Embryonic facial prominence (tissue), 1 donor: ENCODE data around the gene MRC1.

Experiments used
- DNase-seq: peaks from one replicate; pipeline ENCODE4 v3.0.0-alpha.2; 2016; ENCODE audit errors: extremely low spot score

The MRC1 gene

DNA sequence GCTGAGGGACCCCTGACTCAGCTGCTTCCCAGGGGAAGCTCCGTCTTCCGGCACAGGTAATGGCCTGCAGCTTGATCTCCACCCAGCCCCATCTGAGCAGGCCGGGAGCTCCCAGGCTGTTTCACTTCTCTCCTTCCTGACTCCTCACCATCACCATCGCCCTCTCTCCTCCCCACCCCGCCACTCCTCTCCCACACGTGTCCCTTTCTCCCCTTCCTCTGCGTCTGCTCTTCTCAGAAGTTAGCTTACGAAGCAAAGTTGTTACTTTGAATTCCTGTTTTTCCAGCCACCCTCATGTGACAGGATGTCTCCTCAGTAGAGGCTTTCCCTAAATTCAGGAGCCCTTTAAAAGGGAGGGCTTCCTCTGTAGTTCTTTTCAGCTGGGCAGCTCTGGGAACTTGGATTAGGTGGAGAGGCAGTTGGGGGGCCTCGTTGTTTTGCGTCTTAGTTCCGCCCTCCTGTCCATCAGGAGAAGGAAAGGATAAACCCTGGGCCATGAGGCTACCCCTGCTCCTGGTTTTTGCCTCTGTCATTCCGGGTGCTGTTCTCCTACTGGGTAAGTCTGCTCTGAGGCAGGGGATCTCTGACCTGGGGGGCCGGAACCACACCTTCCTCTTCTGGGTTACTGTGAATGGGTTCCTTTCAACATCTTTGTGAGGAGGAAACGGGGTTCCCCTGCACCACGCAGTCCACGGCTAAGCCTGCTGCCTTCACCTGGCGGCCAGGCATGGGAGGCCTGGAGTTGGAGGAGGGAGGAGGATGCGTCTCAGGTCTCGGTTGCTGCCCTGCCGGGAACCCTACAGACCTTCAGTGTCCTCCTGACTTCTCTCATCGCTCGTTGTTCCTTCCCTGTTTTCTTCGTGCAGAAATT lies at the start of gene MRC1:
MRC1 (plus strand) TSS at position 378 of the 871 bp plus-strand sequence; CDS start at position 496, 118 bp downstream.
- no peak for DNase-seq

DNA sequence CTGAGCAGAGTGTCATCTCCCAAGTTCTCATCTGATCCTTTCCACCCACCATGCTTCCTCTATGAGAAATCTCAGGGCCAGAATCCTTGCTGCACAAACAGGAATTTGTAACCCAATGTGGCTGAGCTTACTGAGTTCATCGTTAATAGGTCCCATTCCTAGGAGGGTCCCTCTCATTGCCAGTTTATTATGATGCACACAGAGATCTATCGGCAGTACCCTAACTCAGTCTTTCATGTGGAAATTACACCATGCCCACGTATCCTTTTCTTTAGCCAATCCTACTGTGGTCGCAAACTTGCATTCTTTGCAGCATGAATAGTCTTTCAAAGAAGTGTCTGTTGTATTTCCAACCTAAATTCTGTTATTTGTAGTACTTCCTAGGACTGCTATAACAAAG lies 45.0 kb upstream of the MRC1 start:
- no peak for DNase-seq

DNA sequence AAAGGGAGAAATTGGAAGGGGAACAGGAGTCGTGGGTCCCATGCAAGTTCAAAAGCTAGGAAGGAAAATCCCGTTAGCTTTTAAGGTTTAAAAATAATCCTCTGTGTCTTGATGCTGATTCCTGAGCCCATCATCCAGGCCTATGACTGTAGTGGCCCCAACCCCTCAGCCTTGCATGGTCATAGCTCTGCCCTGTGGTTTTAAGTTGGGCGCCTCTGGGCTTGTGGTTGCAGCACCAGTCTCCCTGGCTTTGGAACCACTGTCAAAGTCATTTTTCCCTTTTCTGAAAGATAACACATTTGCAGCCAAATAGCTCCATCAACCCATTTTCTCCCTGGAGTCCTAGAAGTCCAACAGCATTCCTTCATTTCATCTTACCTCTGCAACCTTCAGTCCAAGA lies 43.5 kb upstream of the MRC1 start:
- no peak for DNase-seq

DNA sequence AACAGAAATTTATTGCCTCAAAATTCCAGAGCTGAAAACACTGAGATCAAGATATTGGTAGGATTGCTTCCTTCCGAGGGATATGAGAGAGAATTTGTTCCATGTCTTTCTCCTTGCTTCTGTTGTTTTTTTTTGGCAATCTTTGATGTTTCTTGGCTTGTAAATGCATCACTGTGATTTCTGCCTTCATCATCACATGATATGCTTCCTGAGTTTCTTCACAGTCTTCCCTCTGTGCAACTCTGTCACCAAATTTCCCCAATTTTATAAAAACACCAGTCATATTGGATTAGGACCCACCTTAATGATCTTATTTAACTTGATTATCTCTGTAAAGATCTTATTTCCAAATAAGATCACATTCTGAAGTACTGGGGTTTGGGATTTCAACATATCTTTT lies 42.4 kb upstream of the MRC1 start:
- no peak for DNase-seq

DNA sequence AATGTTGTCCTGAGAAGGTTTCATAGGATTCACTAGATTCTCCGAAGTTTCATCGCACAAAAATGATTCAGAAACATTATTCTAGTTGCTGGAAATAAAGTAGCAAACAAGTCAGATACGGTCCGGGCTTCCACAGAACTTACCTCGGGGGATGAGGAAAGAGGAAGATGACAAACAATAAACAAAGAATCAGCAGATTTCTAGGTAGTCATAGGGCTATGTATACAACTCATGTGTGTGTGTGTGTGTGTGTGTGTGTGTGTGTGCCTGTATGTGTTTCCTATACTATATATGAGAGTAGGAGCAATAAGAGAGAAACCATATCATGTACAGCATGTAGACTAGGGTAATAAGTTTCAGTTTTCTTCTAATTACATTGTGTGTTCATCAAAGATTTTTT lies 40.7 kb upstream of the MRC1 start:
- DNase-seq = no peak

DNA sequence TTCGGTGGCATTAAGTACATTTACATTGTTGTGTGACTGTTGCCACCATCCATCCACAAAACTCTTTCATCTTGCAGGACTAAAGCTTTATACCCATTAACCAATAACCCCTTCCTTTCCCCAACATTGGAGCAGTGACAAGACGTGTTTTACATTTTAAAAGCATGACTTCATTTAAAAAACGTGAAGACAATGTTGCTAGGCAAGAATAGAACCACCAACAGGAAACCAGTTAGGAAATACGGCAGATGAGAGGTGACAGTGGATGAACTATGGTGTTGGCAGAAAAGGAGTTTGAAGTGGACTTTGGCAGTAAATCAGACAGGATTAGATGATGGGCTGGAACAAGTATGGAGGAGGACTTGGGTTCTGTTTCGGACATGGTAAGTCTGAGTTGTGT lies 40.2 kb upstream of the MRC1 start:
- no peak for DNase-seq

DNA sequence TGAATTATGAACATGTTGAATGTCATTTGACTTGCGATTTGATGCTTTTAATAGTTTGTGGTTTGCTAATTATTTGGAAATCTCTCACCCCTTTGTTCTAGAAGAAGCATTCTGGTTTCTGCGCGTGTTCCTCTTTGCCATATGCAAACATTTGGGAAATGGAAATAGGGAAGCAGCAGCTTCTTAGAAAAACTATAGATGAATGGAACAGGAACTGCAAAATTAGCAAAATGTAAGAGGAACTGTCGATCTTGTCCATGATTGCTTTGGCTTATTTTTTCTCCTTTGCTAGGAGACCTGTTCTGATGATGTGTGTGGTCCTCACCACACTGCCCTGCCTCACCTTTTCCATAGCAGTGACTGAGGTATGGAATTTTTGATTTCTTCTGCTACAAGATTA lies 38.1 kb upstream of the MRC1 start:
- no peak for DNase-seq

DNA sequence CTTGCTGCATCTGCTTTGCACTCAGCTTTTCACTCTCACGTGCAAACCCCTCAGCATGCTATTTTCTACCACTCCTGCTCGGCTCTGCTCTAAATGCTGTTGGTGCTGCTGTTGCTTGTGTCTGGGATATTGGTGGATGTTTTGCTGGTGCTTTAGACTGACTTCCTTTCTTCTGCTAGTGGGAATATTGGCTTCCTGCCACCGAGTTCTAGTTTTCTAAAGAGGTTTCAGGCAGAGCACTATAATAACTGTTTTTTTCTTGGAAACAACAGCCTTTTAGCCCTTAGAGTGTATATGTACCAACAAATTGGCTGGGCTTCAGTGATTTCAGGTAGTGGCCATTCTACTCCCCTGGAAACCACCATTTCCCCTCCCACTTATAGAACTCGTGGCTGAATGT lies 29.4 kb upstream of the MRC1 start:
- no peak for DNase-seq

DNA sequence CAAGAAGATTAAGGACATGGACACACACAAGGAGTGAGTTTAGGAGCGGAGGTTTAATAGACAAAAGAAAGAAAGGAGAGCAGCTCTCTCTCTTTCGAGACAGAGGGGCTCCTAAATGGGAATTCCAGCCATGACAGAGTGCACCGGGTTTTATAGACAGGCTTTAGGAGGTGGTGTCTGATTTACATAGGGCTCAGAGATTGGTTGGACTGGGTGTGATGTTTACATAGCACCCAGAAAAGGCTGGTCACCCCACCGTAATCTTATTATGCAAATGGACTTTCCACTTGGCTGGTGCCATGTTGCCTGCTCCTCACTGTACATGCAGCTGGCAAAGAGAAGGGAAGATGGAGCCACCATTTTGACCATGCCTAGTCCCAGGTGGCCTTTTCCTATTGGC lies 28.4 kb upstream of the MRC1 start:
- DNase-seq = no peak

DNA sequence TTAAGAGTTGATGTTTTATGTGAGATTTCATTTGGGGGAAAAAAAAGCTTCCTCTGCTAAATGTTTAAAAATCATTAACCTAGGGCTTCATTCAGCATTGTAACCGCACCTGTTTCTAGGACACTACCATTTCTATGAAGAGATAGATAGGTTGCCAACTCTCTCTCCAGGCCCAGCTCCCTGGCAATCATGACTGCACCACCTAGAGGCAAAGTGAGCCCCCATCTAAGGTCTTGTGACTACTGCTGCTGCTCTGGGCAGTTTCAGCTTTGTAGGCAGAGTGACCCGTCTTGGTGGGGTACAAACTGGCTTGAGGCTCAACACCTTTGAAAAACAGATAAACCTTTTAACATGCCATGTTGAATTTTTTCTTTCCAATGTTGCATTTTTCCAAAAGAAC lies 27.3 kb upstream of the MRC1 start:
- no peak for DNase-seq

DNA sequence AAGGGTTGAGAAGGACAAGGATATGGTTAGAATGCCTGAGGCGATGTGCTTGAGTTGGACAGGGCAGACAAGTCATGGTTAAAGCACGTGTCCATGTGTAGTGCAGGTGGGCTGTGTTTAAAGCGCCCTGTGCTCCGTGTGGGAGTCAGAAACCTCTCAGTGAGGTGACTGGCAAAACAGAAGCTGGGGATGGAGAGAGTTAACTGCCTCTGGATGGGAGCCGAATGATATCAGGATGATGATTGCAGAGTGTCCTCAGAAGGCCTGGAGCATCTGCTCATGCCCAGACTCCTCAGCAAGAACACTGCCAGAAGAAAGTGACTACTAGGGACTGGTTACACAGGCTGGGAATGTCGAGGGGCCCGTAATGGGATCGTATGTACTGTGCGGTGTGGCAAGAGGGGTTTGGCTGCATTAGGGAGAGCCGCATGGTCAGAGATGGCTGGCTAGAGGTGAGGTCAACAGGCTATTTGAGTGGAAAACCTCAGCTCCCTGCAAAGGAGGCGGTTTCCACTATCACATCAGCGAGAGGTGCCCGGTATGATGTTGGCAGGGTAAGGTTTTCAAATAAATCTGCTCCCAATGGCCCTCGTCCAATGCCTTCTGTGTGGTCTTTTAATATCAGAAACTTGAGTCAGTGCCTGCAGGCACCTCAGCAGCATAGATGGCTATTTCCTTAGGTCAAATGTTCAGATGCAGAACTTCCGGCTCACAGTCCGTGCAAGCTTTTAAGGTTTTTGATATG lies 26.1 kb upstream of the MRC1 start:
- no peak for DNase-seq

DNA sequence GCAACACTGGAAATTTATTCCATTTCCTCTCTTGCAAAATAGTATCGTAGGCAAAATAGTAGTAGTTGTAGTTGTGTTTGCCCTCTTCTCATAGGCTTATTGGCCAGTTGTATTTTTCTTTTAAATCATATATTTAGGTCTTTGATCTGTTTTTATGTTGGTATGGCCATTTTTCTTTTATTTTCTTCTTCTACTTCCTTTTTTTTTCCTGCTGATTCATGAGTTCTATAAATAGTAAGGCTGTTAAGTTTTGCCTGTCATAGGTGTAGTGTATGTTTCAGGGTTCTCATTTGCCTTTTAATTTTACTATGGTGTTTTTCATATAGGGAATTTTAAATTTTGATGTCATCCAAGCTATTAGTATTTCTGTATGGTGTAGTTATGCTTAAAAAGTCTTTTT lies 25.4 kb upstream of the MRC1 start:
- DNase-seq = no peak

DNA sequence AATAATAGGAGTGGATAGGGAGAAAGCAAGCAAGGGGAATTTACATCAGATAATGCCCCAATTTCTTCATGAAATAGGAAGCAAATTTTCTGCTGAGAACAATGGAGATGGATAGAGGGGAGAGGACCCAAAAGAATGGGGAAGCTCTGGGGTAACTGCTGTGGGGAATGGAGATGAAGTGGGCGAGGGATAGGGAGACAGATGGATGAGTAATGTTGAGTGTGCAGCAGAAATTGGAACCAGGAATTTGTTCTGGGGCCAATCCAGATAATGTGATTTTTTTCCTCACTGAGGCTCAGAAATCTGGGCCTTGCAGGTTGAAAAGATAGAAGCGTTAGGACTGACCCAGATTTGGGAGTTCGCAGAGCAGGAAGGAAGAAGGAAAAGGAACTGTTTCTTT lies 24.5 kb upstream of the MRC1 start:
- DNase-seq = no peak

DNA sequence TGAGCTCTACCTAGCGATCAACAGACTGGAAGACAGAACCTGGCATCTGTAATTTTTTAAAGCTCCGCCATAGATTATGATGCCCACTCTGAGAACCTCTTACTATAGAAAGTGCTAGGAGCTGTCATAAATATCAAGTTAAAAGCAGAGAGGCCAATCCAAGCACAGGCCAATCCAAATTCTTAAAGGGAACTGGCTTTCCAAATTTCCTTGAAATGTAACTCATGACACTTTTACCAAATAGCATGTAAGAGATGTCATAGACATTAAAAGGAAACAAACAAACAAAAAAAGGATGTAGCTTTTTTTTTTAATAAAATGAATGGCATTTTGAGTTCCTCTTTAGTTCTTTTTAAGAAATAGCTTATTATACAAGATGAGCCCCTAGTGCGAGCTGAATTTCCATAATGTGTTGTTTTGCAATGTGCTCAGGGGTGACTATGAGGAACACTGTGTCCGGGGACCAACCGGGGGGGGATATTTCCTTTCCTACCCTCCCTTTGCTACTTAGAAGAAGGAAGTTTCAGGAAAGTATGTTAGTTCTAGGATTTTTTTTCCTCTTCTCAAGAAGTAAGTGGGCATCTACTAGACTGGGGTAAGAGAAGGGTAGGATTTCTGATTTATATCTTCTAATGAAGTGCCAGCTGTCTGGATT lies 23.7 kb upstream of the MRC1 start:
- no peak for DNase-seq

DNA sequence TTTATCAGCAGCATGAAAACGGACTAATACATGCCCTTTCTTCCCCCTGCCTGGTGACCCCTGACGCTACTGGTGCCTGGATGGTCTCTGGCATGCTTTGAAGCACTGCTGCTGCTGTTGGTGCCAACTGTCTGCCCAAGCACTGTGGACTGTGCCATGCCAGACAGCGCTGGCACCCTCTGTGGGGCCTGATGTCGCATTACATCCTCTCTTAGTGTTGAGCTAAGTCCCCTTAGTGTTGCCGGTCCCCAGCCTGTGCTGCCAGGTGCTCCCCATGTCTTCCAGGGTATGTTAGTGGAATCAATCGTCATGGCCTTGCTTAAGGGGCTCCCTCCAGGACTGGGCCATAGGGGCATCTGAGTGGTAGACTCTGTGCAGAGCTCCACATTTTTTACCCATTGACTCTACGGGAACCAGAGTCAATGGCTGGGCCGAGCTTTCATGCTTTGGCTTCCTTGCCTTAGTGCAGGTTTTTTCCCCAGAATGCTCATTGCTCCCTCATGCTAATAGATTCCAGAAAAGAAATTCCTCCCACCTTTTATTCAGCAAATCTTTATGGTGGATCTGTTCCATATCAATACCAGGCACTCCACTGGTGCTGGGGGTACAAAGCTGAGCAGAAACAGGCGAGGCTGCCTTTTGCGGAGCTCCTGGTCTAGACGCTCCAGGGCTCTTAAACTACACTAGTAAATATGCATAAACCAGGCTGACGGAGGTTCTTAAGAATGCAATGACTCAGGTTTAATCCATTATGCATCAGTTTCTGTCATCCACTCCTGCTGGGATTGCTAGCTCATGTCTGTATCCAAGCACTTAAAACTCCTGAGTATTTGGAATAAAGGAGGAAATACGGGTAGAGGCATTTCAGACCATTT lies 21.8 kb upstream of the MRC1 start:
- DNase-seq = peak; percentile 62

DNA sequence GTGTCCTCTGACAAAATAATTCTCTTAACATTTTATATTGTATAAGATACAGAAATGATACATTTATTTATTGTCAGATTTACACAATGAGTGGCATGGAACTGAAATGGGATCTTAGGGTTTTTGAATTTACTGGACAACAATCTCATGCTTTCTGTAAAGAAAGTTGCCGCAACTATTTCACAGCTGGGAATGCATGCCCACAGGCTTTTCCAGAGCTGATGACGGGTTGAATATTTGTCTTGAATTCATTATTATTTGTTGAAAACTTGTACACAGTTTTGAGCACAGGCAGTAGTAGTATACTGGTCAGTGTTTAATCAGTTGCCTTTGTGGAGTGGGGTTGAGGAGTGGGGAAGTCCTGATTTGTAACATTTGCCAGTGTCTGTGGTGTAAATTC lies 20.5 kb upstream of the MRC1 start:
- DNase-seq = no peak

DNA sequence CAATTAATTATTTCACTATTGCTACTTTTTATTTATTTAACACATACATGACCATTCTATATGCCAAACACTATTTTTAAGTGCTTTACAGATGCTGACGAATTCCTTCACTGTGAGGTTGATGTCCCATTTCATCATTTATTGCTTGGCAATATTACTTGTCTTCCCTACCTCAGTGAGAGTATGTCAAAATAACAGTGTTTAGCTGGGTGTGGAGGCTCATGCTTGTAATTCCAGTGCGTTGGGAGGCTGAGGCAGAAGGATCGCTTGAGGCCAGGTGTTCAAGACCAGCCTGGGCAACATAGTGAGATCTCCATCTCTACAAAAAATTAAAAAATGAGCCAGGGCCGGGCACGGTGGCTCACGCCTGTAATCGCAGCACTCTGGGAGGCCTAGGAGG lies 19.8 kb upstream of the MRC1 start:
- DNase-seq = no peak

DNA sequence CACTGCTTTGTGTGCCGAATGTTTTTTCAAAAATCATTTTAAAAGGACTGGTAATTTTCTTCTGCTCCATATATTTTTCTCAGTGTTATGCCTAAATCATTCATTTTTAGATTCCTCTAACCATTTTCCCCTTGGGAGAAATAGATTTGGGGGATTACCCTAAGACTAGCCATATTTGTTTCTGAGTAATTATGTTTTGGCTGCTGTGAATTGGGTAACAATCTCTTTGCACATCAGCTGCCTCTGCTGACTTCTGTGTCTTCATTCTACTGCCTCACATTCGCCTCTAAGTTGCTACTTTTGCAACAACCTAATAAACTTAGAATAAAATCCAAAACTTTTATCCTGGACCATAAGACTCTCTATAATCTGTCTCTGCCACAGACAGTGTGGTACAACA lies 18.5 kb upstream of the MRC1 start:
- DNase-seq = no peak

DNA sequence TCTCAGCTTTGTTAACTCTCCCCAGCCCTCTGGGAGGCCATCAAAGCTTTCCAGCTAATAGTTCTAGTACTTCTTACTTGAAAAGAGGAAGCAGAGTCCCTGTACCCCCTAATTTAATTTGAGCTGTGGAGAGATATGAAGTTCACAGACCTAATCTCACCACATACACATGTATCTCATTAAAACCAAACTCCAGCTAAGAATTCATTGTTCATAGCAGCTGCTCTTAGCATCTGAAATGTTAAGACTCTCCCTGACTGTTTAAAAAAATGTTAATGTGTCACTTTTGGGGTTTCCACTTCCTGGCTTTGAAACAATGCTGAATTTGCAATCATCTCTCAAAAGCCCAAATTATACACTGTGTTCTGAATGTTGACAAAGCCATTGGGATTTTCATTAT lies 16.2 kb upstream of the MRC1 start:
- no peak for DNase-seq

DNA sequence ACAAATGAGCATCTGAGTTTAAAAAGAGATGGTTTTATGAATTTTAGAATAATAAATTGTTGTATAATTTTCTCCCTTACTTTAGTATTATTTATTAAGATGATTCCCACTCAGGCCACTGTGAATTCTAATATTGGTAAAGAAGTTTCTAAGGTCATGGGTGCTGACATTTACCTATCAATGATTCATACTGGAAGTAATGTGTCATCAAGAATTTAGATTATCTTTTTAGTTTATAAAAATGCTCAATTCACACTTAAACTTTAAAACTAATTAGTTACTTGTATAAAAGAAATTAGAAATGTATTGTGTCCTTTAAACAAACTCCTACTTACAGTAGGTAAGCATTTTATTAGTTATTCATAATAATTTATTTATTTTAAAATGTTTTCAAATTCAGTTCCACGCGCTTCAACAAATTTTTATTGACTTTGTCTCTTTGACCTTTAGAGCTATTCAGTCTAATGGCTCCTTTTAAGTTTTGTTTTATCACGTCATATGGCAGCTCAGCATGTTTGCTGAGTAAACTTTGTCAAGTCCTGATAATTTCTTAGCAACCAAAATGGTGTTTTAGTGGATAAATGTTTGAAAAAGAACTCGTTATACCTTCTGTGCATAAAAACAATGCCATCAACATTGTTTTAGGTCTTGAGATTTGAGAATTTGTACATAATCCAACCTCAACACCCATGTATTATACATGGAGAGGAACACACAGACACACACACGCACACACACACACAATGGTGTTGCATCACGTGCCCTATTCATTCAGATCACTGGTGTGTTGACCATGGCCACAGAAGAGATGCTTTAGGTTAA lies 15.1 kb upstream of the MRC1 start:
- DNase-seq = no peak

DNA sequence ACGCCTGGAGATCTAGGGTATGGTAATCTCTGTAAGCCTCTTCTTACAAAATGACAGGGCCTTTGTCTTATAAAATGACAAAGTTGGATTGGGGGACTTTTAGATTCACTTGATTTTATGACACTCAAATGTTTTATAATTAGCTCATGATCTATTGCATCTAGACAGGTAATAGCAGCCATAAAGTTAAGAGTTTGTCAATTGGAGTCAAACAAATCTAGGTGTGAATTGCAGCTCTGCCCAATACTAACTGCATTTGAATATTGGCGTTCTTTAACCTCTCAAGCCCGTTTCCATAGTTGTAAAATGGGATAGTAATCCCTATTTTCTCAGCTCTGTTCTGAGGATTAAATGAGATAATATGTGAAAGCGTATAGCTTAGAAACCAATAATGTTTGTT lies 14.1 kb upstream of the MRC1 start:
- DNase-seq = no peak
